Activated T-helper 1 cell treated with Interleukin-2 at 50 U/mL for 16 hours (primary cell): Measurements from ENCODE around the gene MYO1H.
A peak's percentile ranks its signal among the peaks of the same experiment; 100 is the strongest.
"Not testable (repeated sequence)": the region's sequence is repeated elsewhere in the genome, so short reads cannot be mapped to it uniquely, and the experiment has no call there.

Experiments
- DNase-seq: peaks from one replicate; pipeline ENCODE4 v3.0.0-alpha.2; 2020; ENCODE audit warnings: low read depth

MYO1H gene

GRCh38 chr12:109406147-109406546 is 58.4 kb downstream of the MYO1H start:
- DNase-seq, result not testable (repeated sequence)

- no peak for DNase-seq
These were observed 71.3 kb downstream of the MYO1H start for GRCh38 chr12:109418848-109419480.

GRCh38 chr12:109421355-109422087 is 73.8 kb downstream of the MYO1H start:
- no peak for DNase-seq

- DNase-seq, result no peak
These were observed 74.6 kb downstream of the MYO1H start for GRCh38 chr12:109422251-109422650.

GRCh38 chr12:109423392-109423791 is 75.7 kb downstream of the MYO1H start:
- DNase-seq, result no peak

GRCh38 chr12:109428037-109428629 is 80.4 kb downstream of the MYO1H start:
- DNase-seq, result peak; percentile 50

- not testable (repeated sequence) for DNase-seq
These were observed 81.1 kb downstream of the MYO1H start for GRCh38 chr12:109428804-109429203.

GRCh38 chr12:109430244-109430643 is 82.5 kb downstream of the MYO1H start:
- no peak for DNase-seq

GRCh38 chr12:109432431-109432830 is 84.7 kb downstream of the MYO1H start:
- DNase-seq, result no peak

- DNase-seq, result peak; percentile 48
These were observed 85.2 kb downstream of the MYO1H start for GRCh38 chr12:109432842-109433304.

- DNase-seq, result no peak
These were observed 85.9 kb downstream of the MYO1H start for GRCh38 chr12:109433618-109434017.

- DNase-seq, result no peak
These were observed 86.9 kb downstream of the MYO1H start for GRCh38 chr12:109434582-109434981.

GRCh38 chr12:109435428-109436187 is 87.9 kb downstream of the MYO1H start:
- DNase-seq, result no peak

- no peak for DNase-seq
These were observed 88.5 kb downstream of the MYO1H start for GRCh38 chr12:109436188-109436560.

- DNase-seq, result no peak
These were observed 91.5 kb downstream of the MYO1H start for GRCh38 chr12:109439181-109439580.

- DNase-seq, result not testable (repeated sequence)
These were observed 92.3 kb downstream of the MYO1H start for GRCh38 chr12:109439951-109440350.

GRCh38 chr12:109440851-109441490 is 93.3 kb downstream of the MYO1H start:
- DNase-seq, result no peak

GRCh38 chr12:109443794-109444193 is 96.1 kb downstream of the MYO1H start:
- no peak for DNase-seq

- no peak for DNase-seq
These were observed 96.6 kb downstream of the MYO1H start for GRCh38 chr12:109444259-109444658.

GRCh38 chr12:109445191-109445609 is 97.5 kb downstream of the MYO1H start:
- no peak for DNase-seq

GRCh38 chr12:109446869-109447268 is 99.2 kb downstream of the MYO1H start:
- no peak for DNase-seq

GRCh38 chr12:109447482-109447881 is 99.8 kb downstream of the MYO1H start:
- no peak for DNase-seq
